MM.1S (cell line): ENCODE measurements around the gene APBB2.

Experiments
- EZH2phosphoT487 ChIP-seq: fragments of 300-600 bp; sonication (generic); IDR thresholded peaks from 2 replicates; pipeline ENCODE4 v1.6.1; 2018; ENCODE audit warnings: antibody characterized with exemption, low read length
- TF ChIP-seq, protein P1 (sequence below): fragments of 300-600 bp; sonication (generic); IDR thresholded peaks from 2 replicates; pipeline ENCODE4 v1.5.1; 2016; ENCODE audit warnings: antibody characterized with exemption, low read length, mixed read lengths

- TF ChIP-seq, protein P1, sequence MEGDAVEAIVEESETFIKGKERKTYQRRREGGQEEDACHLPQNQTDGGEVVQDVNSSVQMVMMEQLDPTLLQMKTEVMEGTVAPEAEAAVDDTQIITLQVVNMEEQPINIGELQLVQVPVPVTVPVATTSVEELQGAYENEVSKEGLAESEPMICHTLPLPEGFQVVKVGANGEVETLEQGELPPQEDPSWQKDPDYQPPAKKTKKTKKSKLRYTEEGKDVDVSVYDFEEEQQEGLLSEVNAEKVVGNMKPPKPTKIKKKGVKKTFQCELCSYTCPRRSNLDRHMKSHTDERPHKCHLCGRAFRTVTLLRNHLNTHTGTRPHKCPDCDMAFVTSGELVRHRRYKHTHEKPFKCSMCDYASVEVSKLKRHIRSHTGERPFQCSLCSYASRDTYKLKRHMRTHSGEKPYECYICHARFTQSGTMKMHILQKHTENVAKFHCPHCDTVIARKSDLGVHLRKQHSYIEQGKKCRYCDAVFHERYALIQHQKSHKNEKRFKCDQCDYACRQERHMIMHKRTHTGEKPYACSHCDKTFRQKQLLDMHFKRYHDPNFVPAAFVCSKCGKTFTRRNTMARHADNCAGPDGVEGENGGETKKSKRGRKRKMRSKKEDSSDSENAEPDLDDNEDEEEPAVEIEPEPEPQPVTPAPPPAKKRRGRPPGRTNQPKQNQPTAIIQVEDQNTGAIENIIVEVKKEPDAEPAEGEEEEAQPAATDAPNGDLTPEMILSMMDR = no peak
- TF ChIP-seq EZH2phosphoT487 = no peak
These were observed 4.4 kb upstream of the APBB2 start for GRCh38 chr4:41218703-41219102.
